ENCODE data around the gene SPIN2B. TPM values are rescaled to one million over a fixed set of nuclear protein-coding genes. Genes with fewer than 3 reads are reported as not detected.
"Not testable (repeated sequence)": the region's sequence is repeated elsewhere in the genome, so short reads cannot be mapped to it uniquely, and the experiment has no call there.

SPIN2B gene
- 1 to 10 TPM; 3.2 to 9.0 (median 5.6) TPM for total RNA-seq

- H3K9me3 ChIP-seq: no peaks in the 10 kb centered on the region
- intact Hi-C loops (cut with DNase I; ENCODE audit: low total_unique reads): loop anchor here (5.0 kb wide), 1 partner anchor 319 kb away; no protein-coding TSS in a partner anchor
- in situ Hi-C loops (cut with MboI; ENCODE audit: low sequenced_read_pairs in 4 of 4): no loop called here
Observed at GRCh38 chrX:57121162-57121755, at the start of gene SPIN2B. TSS of gene SPIN2B (minus strand) at chrX:57121548.

GRCh38 chrX:57156397-57157049 lies 35.2 kb upstream of the SPIN2B start:
- intact Hi-C loops (cut with DNase I; ENCODE audit: low total_unique reads): no loop called here
- DNase-seq (no peak), ATAC-seq (no peak)
- Histone ChIP-seq H3K27ac (no peak overlapping the region), H3K9me3 (no peaks in the 10 kb centered on the region), H3K27me3 (no peaks in the 10 kb centered on the region), H3K36me3 (no peaks in the 10 kb centered on the region), H3K4me3 (no peak overlapping the region), H3K4me1 (no peaks in the 10 kb centered on the region)
- in situ Hi-C loops (cut with MboI; ENCODE audit: low sequenced_read_pairs in 4 of 4): no loop called here
- TF ChIP-seq POLR2A (IDR thresholded peaks at IDR 0.05) (no peak), CTCF (IDR thresholded peaks at IDR 0.05 in 4 of 5, conservative IDR thresholded peaks at IDR 0.05 in 1 of 5) (peak in 1 of 5 experiments; percentile 19)

More at GRCh38 chrX:57121162-57121755, at the start of gene SPIN2B:
- H3K27me3 ChIP-seq: no peaks in the 10 kb centered on the region
- H3K4me3 ChIP-seq: peak within 1 kb of the TSS; percentile 63 to 71 (median 71)
- DNase-seq (peak; percentile 54 to 68), ATAC-seq (peak; percentile 97 to 98)
- H3K4me1 ChIP-seq: peaks cover 0 to 3% of the 10 kb centered on the region in 2 donors
- H3K36me3 ChIP-seq: no peaks in the 10 kb centered on the region
- peak; percentile 36 to 41 for TF ChIP-seq POLR2A (IDR thresholded peaks at IDR 0.05)
- TF ChIP-seq CTCF (IDR thresholded peaks at IDR 0.05 in 4 of 5, conservative IDR thresholded peaks at IDR 0.05 in 1 of 5): peak in 1 of 5 experiments; percentile 24
- H3K27ac ChIP-seq: peak within 1 kb of the TSS; percentile 80 to 86 (median 85)

- no peak overlapping the region for H3K27ac ChIP-seq
- H3K27me3 ChIP-seq: no peaks in the 10 kb centered on the region
- H3K4me3 ChIP-seq: no peak overlapping the region
- H3K36me3 ChIP-seq: no peaks in the 10 kb centered on the region
- no peaks in the 10 kb centered on the region for H3K9me3 ChIP-seq
- in situ Hi-C loops (cut with MboI; ENCODE audit: low sequenced_read_pairs in 4 of 4): no loop called here
- DNase-seq (no peak), ATAC-seq (no peak)
- no peak for TF ChIP-seq POLR2A (IDR thresholded peaks at IDR 0.05)
- TF ChIP-seq CTCF (IDR thresholded peaks at IDR 0.05 in 4 of 5, conservative IDR thresholded peaks at IDR 0.05 in 1 of 5): no peak
- intact Hi-C loops (cut with DNase I; ENCODE audit: low total_unique reads): no loop called here
- H3K4me1 ChIP-seq: no peaks in the 10 kb centered on the region
Observed at GRCh38 chrX:57155171-57155570, 33.8 kb upstream of the SPIN2B start.

- intact Hi-C loops (cut with DNase I; ENCODE audit: low total_unique reads); in situ Hi-C loops (cut with MboI; ENCODE audit: low sequenced_read_pairs in 4 of 4); H3K36me3 ChIP-seq; H3K4me3 ChIP-seq; H3K27ac ChIP-seq; ATAC-seq; H3K27me3 ChIP-seq; H3K9me3 ChIP-seq; H3K4me1 ChIP-seq; DNase-seq: not testable (repeated sequence)
Observed at GRCh38 chrX:57152222-57152621, 30.9 kb upstream of the SPIN2B start.

GRCh38 chrX:57138674-57139073 lies 17.3 kb upstream of the SPIN2B start:
- no peaks in the 10 kb centered on the region for H3K36me3 ChIP-seq
- H3K4me3 ChIP-seq: no peak overlapping the region
- in situ Hi-C loops (cut with MboI; ENCODE audit: low sequenced_read_pairs in 4 of 4): no loop called here
- no peak overlapping the region for H3K27ac ChIP-seq
- intact Hi-C loops (cut with DNase I; ENCODE audit: low total_unique reads): no loop called here
- no peak for TF ChIP-seq CTCF (IDR thresholded peaks at IDR 0.05 in 4 of 5, conservative IDR thresholded peaks at IDR 0.05 in 1 of 5)
- no peak for TF ChIP-seq POLR2A (IDR thresholded peaks at IDR 0.05)
- H3K4me1 ChIP-seq: no peaks in the 10 kb centered on the region
- no peaks in the 10 kb centered on the region for H3K27me3 ChIP-seq
- ATAC-seq (no peak), DNase-seq (no peak)
- H3K9me3 ChIP-seq: no peaks in the 10 kb centered on the region

Data from gastrocnemius medialis (tissue), 4 donors.